Parathyroid adenoma (tissue), 2 donors: Measurements from ENCODE around the gene CARS1.
A peak's percentile ranks its signal among the peaks of the same experiment; 100 is the strongest.

ENCODE experiments used
- H2AFZ ChIP-seq: fragments of 300-600 bp; sonication (generic); one replicate; pipeline ENCODE4 v1.7.0; 2017; ENCODE audit warnings: antibody characterized with exemption, mild to moderate bottlenecking
- H3K27ac ChIP-seq: fragments of 300-600 bp; sonication (generic); one replicate; pipeline ENCODE4 v1.7.0; 2017
- H3K27me3 ChIP-seq: fragments of 300-600 bp; sonication (generic); one replicate; pipeline ENCODE4 v1.7.0; 2017; ENCODE audit warnings: low read length; ENCODE audit not compliant: control insufficient read depth, insufficient read depth
- H3K36me3 ChIP-seq: fragments of 300-600 bp; sonication (generic); one replicate; pipeline ENCODE4 v1.7.0; 2017; ENCODE audit warnings: low read length; ENCODE audit not compliant: control insufficient read depth, insufficient read depth
- H3K4me1 ChIP-seq: fragments of 300-600 bp; sonication (generic); one replicate; pipeline ENCODE4 v1.7.0; 2017; ENCODE audit warnings: control low read depth
- H3K4me2 ChIP-seq: fragments of 300-600 bp; sonication (generic); one replicate; pipeline ENCODE4 v1.7.0; 2017; ENCODE audit warnings: low read length
- H3K4me3 ChIP-seq: fragments of 300-600 bp; sonication (generic); one replicate; pipeline ENCODE4 v1.7.0; 2017; ENCODE audit warnings: low read depth, low read length
- H3K79me2 ChIP-seq: fragments of 300-600 bp; sonication (generic); one replicate; pipeline ENCODE4 v1.7.0; 2017; ENCODE audit warnings: control low read depth
- H3K9ac ChIP-seq: fragments of 300-600 bp; sonication (generic); one replicate; pipeline ENCODE4 v1.7.0; 2017; ENCODE audit warnings: mild to moderate bottlenecking
- H3K9me3 ChIP-seq: fragments of 300-600 bp; sonication (generic); one replicate; pipeline ENCODE4 v1.7.0; 2017; ENCODE audit warnings: low read length; ENCODE audit not compliant: control insufficient read depth
- CTCF ChIP-seq: fragments of 300-600 bp; sonication (generic); IDR thresholded peaks from one replicate; pipeline ENCODE4 v1.7.0; 2017; ENCODE audit warnings: antibody characterized with exemption, mild to moderate bottlenecking
- donor health status: primary hyperparathyroidism.

Gene CARS1

GRCh38 chr11:3091846-3092602, 34.8 kb upstream of the CARS1 start:
- no peak overlapping the region for H3K4me2 ChIP-seq
- H3K36me3 ChIP-seq, result no peaks in the 10 kb centered on the region
- no peaks in the 10 kb centered on the region for H3K79me2 ChIP-seq
- peak; percentile 93 for TF ChIP-seq CTCF
- H2AFZ ChIP-seq, result no peak overlapping the region
- no peak overlapping the region for H3K27ac ChIP-seq
- no peaks in the 10 kb centered on the region for H3K9me3 ChIP-seq
- H3K4me1 ChIP-seq, result no peaks in the 10 kb centered on the region
- H3K9ac ChIP-seq, result no peak overlapping the region
- H3K4me3 ChIP-seq, result no peak overlapping the region
- no peaks in the 10 kb centered on the region for H3K27me3 ChIP-seq

GRCh38 chr11:3091081-3091845, 34.0 kb upstream of the CARS1 start:
- no peak overlapping the region for H3K4me3 ChIP-seq
- no peaks in the 10 kb centered on the region for H3K9me3 ChIP-seq
- no peaks in the 10 kb centered on the region for H3K79me2 ChIP-seq
- no peak overlapping the region for H3K9ac ChIP-seq
- TF ChIP-seq CTCF, result no peak
- no peaks in the 10 kb centered on the region for H3K4me1 ChIP-seq
- H3K36me3 ChIP-seq, result no peaks in the 10 kb centered on the region
- H3K27ac ChIP-seq, result no peak overlapping the region
- no peak overlapping the region for H2AFZ ChIP-seq
- H3K4me2 ChIP-seq, result no peak overlapping the region
- no peaks in the 10 kb centered on the region for H3K27me3 ChIP-seq

DNA sequence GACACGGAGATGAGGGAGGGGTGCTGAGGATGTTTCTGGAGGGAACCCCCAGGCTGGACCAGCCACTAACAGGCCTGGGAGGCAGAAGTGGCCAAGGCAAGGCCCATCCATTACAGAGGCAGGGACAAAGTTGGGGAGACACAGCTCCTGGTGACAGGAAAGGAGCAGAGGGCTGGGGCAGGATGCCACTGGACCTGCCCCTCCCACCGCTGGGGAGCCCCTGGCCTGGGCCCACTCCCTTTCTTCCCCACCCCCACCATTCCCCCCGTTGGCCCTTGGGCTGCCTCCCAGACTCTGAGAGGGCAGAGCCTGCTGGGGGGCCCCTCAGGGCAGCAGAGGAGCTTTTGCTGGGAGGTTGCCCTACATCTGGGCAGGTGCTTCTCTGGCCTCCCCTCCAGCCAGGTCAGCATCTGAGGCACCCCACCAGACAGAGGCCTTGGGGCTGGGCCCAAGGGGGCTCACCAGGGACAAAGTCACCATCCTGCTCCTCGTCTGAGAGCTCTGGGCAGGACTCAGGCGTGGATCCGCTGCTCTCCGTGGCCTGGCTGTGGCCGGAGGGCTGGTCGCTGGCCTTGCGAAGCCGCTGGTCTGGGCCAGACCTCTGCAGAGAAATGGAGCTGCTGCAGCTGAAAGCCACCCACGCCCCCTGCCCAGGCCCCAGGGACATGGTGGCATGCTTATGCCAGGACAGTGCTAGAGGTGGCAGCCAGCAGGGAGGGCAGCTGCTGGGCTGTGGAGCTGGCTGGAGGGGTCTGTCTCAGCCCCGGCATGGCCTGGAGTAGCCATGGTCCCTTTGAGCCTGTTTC, 33.1 kb upstream of the CARS1 start:
- H3K27ac ChIP-seq, result no peak overlapping the region
- no peak overlapping the region for H3K4me2 ChIP-seq
- no peak overlapping the region for H3K9ac ChIP-seq
- no peak for TF ChIP-seq CTCF
- no peaks in the 10 kb centered on the region for H3K27me3 ChIP-seq
- H3K4me1 ChIP-seq, result no peaks in the 10 kb centered on the region
- H3K79me2 ChIP-seq, result no peaks in the 10 kb centered on the region
- H3K36me3 ChIP-seq, result no peaks in the 10 kb centered on the region
- no peak overlapping the region for H3K4me3 ChIP-seq
- no peaks in the 10 kb centered on the region for H3K9me3 ChIP-seq
- H2AFZ ChIP-seq, result no peak overlapping the region

DNA sequence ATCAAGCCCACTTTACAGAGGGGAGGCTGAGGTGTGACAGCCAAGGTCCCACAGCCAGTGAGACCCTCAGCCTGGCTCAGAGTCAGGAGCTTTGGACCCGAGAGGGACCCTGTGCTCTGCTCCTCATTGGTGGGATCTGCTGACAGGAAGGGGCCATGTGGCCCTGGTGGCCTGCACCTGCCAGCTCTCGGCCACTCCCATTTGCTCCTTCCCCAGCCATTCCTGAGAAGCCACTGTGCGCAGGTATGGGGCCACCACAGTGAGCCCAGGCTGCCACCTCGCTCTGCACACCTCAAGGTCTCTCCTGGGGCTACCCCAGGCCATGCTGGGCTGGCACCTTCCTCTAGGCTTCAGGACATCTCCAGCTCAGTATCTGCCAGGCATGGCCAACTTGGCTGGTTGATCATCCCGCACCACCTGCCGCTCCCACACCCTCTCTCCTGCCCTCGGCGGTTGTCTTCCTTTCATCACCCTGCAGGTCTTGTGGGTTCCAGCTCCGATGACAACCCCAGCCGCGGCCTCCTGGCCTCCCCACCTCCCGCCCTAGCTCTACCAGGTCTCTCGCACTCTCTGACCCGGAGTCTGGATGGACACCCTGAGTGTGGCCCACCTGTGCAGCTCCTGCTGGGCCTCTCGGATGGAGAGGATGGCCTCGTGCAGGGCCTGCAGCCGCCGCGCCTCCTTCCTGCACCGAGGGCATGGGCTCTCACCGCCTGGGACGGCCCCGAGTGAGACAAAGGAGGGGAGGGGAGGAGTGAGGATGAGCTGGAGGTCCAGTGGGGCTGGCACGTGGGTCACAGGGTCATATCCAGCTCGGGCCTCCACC, 32.2 kb upstream of the CARS1 start:
- H3K27me3 ChIP-seq, result no peaks in the 10 kb centered on the region
- H3K36me3 ChIP-seq, result no peaks in the 10 kb centered on the region
- H3K4me2 ChIP-seq, result no peak overlapping the region
- no peaks in the 10 kb centered on the region for H3K9me3 ChIP-seq
- H3K79me2 ChIP-seq, result no peaks in the 10 kb centered on the region
- no peak overlapping the region for H3K9ac ChIP-seq
- no peak overlapping the region for H2AFZ ChIP-seq
- no peak overlapping the region for H3K27ac ChIP-seq
- no peak for TF ChIP-seq CTCF
- no peaks in the 10 kb centered on the region for H3K4me1 ChIP-seq
- H3K4me3 ChIP-seq, result no peak overlapping the region
